A673 (cell line): ENCODE results near the gene SACM1L. TPM values are rescaled to one million over a fixed set of nuclear protein-coding genes. Genes with fewer than 3 reads are reported as not detected.

ENCODE experiments used
- BruUV-seq: library from RNA; stranded (reverse); fragments of 400-500 nt; replicated peaks from 2 replicates; lab custom pipeline; 2021; lab: Mats Ljungman, UMichigan
- CTCF ChIA-PET: fragments of 300-600 bp; sonication (Branson Sonifier 250); formaldehyde crosslinking; loops from one replicate; lab custom pipeline; 2022; ENCODE audit warnings: antibody characterized with exemption; lab: Charles Lee
- POLR2A ChIA-PET: fragments of 300-600 bp; sonication (Branson Sonifier 250); formaldehyde crosslinking; loops from one replicate; lab custom pipeline; 2022; ENCODE audit warnings: antibody characterized with exemption; ENCODE audit not compliant: low non-redundant PET; lab: Charles Lee
- DNase-seq: peaks from one replicate; pipeline ENCODE4 v3.0.0-alpha.2; 2015; ENCODE audit warnings: low spot score
- H3K27ac ChIP-seq: fragments of 200-600 bp; sonication (generic); 2 replicates; pipeline ENCODE4 v1.5.1; 2016; ENCODE audit warnings: mixed run types, low read depth, mild to moderate bottlenecking, mixed read lengths, antibody characterized with exemption, low read length; ENCODE audit not compliant: poor library complexity, severe bottlenecking
- H3K27me3 ChIP-seq: fragments of 200-600 bp; sonication (generic); replicated peaks from 2 replicates; pipeline ENCODE4 v1.6.1; 2017; ENCODE audit warnings: mixed run types, low read depth, mild to moderate bottlenecking, mixed read lengths, antibody characterized with exemption, low read length; ENCODE audit not compliant: insufficient read depth, poor library complexity
- H3K36me3 ChIP-seq: fragments of 200-600 bp; sonication (generic); 2 replicates; pipeline ENCODE4 v1.6.1; 2016; ENCODE audit warnings: mixed run types, mild to moderate bottlenecking, mixed read lengths, antibody characterized with exemption, low read length; ENCODE audit not compliant: insufficient read depth, poor library complexity, severe bottlenecking
- H3K4me1 ChIP-seq: fragments of 200-600 bp; sonication (generic); 2 replicates; pipeline ENCODE4 v1.6.1; 2017; ENCODE audit warnings: mixed run types, mild to moderate bottlenecking, mixed read lengths, antibody characterized with exemption, low read length; ENCODE audit not compliant: insufficient read depth, poor library complexity, severe bottlenecking
- H3K4me3 ChIP-seq: fragments of 200-600 bp; sonication (generic); 2 replicates; pipeline ENCODE4 v1.5.1; 2016; ENCODE audit warnings: low read depth, mixed run types, mild to moderate bottlenecking, mixed read lengths, low read length; ENCODE audit not compliant: poor library complexity, severe bottlenecking
- H3K9me3 ChIP-seq: fragments of 200-600 bp; sonication (generic); 2 replicates; pipeline ENCODE4 v1.6.1; 2016; ENCODE audit warnings: mixed run types, low read depth, mild to moderate bottlenecking, mixed read lengths, antibody characterized with exemption, low read length; ENCODE audit not compliant: poor library complexity, severe bottlenecking
- CTCF ChIP-seq: fragments of 300-800, 200-600 bp; sonication (generic); conservative IDR thresholded peaks from 2 replicates; pipeline ENCODE4 v1.5.1; 2017; ENCODE audit warnings: low read depth, mild to moderate bottlenecking, antibody characterized with exemption, low read length, moderate library complexity, mixed read lengths
- EZH2 ChIP-seq: fragments of 200-600 bp; sonication (generic); IDR thresholded peaks from 2 replicates; pipeline ENCODE4 v1.6.1; 2017; ENCODE audit warnings: borderline replicate concordance, low read depth, mild to moderate bottlenecking, mixed read lengths, antibody characterized with exemption, low read length; ENCODE audit not compliant: poor library complexity, severe bottlenecking
- intact Hi-C: fragments of 100-400 bp; cut with micrococcal nuclease; formaldehyde crosslinking; loops from one replicate; pipeline ENCODE4 v1.10.0; 2022; ENCODE audit not compliant: unreplicated experiment
- total RNA-seq: library from RNA; stranded (reverse); gene quantifications from 2 replicates; pipeline ENCODE4 v1.2.3, GENCODE V29; 2021

SACM1L gene
- total RNA-seq, 1 experiment from 2014 or later = 32.8 TPM

DNA sequence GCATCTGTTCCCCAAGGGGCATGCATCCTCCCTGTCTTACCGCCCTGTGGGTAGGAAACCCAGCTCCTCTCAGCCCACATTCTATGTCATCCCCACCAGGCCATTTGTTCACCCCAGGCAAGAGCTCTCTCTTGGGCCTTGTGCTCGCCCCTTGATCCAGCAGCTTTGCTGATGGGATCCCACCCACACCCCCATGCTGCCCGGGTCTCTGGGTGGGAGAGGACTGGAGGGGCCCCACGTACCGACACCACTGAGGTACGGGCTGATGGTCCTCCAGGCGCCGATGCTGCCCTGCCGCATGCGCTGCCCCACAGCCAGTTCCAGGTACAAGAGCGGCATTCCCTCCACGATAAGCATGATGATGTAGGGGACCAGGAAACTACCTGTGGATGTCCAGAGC, 92.6 kb downstream of the SACM1L start:
- Histone ChIP-seq H3K36me3 (no peaks in the 10 kb centered on the region), H3K27me3 (no peaks in the 10 kb centered on the region), H3K27ac (no peak overlapping the region), H3K4me1 (no peaks in the 10 kb centered on the region), H3K9me3 (no peaks in the 10 kb centered on the region), H3K4me3 (no peak overlapping the region)
- CTCF ChIA-PET = no interaction called here
- intact Hi-C loops = no loop called here
- TF ChIP-seq EZH2 (no peak), CTCF (no peak)
- no TSS peak for BruUV-seq
- no peak for DNase-seq
- POLR2A ChIA-PET = no interaction called here

GRCh38 chr3:45782381-45782780, 93.2 kb downstream of the SACM1L start:
- no TSS peak for BruUV-seq
- H3K9me3 ChIP-seq = no peaks in the 10 kb centered on the region
- H3K4me3 ChIP-seq = no peak overlapping the region
- intact Hi-C loops = no loop called here
- no peaks in the 10 kb centered on the region for H3K36me3 ChIP-seq
- ChIA-PET POLR2A (no interaction called here), CTCF (no interaction called here)
- TF ChIP-seq CTCF = no peak
- TF ChIP-seq EZH2 = no peak
- no peaks in the 10 kb centered on the region for H3K4me1 ChIP-seq
- H3K27me3 ChIP-seq = no peaks in the 10 kb centered on the region
- no peak overlapping the region for H3K27ac ChIP-seq
- DNase-seq = no peak

DNA sequence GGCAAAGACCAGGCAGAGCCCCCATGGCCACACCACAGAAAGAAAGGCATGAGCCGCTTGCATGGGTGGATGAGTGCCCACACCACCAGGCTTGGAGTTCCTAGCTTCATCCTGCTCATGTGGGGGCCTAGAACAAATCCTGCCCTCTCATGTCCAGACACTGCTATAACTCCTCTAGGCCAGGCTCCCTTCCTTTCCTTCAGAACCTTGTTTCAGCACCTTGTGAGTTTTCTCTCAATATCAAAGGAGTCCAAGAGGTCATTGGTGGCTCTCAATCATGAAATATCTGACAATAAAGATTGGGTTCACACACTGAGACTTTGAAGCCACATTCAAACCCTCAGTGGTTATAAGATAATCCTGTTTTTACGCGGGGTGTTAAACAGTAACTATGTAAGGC, 94.5 kb downstream of the SACM1L start:
- DNase-seq = no peak
- no TSS peak for BruUV-seq
- H3K4me3 ChIP-seq = no peak overlapping the region
- H3K27ac ChIP-seq = no peak overlapping the region
- POLR2A ChIA-PET = no interaction called here
- no peaks in the 10 kb centered on the region for H3K9me3 ChIP-seq
- no peaks in the 10 kb centered on the region for H3K36me3 ChIP-seq
- H3K4me1 ChIP-seq = no peaks in the 10 kb centered on the region
- TF ChIP-seq EZH2 (no peak), CTCF (no peak)
- CTCF ChIA-PET = no interaction called here
- intact Hi-C loops = no loop called here
- H3K27me3 ChIP-seq = no peaks in the 10 kb centered on the region
